HepG2 (cell line): ENCODE results near the gene RBM22. TPM values are rescaled to one million over a fixed set of nuclear protein-coding genes. Genes with fewer than 3 reads are reported as not detected.
A peak's percentile ranks its signal among the peaks of the same experiment; 100 is the strongest.

Experiments used
- CBFB ChIP-seq: sonication (generic); formaldehyde crosslinking; IDR thresholded peaks from 2 replicates; pipeline ENCODE4 v1.4.0; 2020; ENCODE audit warnings: missing genetic modification reagents
- CCAR2 ChIP-seq: fragments of 200-400 bp; formaldehyde crosslinking; optimal IDR thresholded peaks from 2 replicates; pipeline ENCODE3; 2018; ENCODE audit warnings: low read depth, mild to moderate bottlenecking, low read length, moderate library complexity
- CEBPG ChIP-seq: IDR thresholded peaks from 2 replicates; pipeline ENCODE4 v1.6.1; 2016
- CHCHD3 ChIP-seq: sonication (generic); formaldehyde crosslinking; IDR thresholded peaks from 2 replicates; pipeline ENCODE4 v1.8.0; 2022; ENCODE audit warnings: mild to moderate bottlenecking, missing genetic modification reagents, moderate library complexity
- GABPA ChIP-seq, 2 experiments: IDR thresholded peaks; 2 replicates each; pipeline ENCODE4 v1.6.1; 2011 to 2016; ENCODE audit warnings: low read depth in 2 of 2, low read length in 1 of 2, missing biosample characterization in 1 of 2, missing genetic modification characterization in 1 of 2
- HOXA3 ChIP-seq: sonication (generic); formaldehyde crosslinking; IDR thresholded peaks from 2 replicates; pipeline ENCODE4 v1.5.0; 2020; ENCODE audit warnings: missing genetic modification reagents
- MLLT10 ChIP-seq: sonication (generic); formaldehyde crosslinking; IDR thresholded peaks from 2 replicates; pipeline ENCODE4 v1.4.0; 2020; ENCODE audit warnings: missing genetic modification reagents
- NAIF1 ChIP-seq: sonication (generic); formaldehyde crosslinking; IDR thresholded peaks from 2 replicates; pipeline ENCODE4 v1.5.0; 2020; ENCODE audit warnings: mild to moderate bottlenecking, missing genetic modification reagents, borderline replicate concordance
- PAX8 ChIP-seq: sonication (generic); formaldehyde crosslinking; IDR thresholded peaks from 2 replicates; pipeline ENCODE4 v1.8.0; 2022; ENCODE audit warnings: mild to moderate bottlenecking, missing genetic modification reagents, borderline replicate concordance
- PAXIP1 ChIP-seq: sonication (generic); formaldehyde crosslinking; conservative IDR thresholded peaks from 2 replicates; pipeline ENCODE4 v1.4.0; 2020; ENCODE audit warnings: mild to moderate bottlenecking, missing genetic modification reagents, moderate library complexity
- PHF5A ChIP-seq: IDR thresholded peaks from one replicate; pipeline ENCODE4 v1.6.1; 2018; ENCODE audit warnings: low read depth, missing genetic modification reagents; ENCODE audit not compliant: unreplicated experiment
- POGZ ChIP-seq: sonication (generic); formaldehyde crosslinking; IDR thresholded peaks from 2 replicates; pipeline ENCODE4 v1.4.0; 2020; ENCODE audit warnings: mild to moderate bottlenecking, missing genetic modification reagents
- SRSF1 ChIP-seq: fragments of 200-400 bp; formaldehyde crosslinking; optimal IDR thresholded peaks from 2 replicates; pipeline ENCODE3; 2017; ENCODE audit warnings: mild to moderate bottlenecking, low read depth, low read length, moderate library complexity
- WIZ ChIP-seq: sonication (generic); formaldehyde crosslinking; IDR thresholded peaks from 2 replicates; pipeline ENCODE4 v1.5.1; 2020; ENCODE audit warnings: mild to moderate bottlenecking, missing genetic modification reagents
- ZBTB26 ChIP-seq: IDR thresholded peaks from 2 replicates; pipeline ENCODE4 v1.6.1; 2016; ENCODE audit warnings: missing compliant biosample characterization, missing genetic modification reagents, borderline replicate concordance
- ZBTB37 ChIP-seq: sonication (generic); formaldehyde crosslinking; IDR thresholded peaks from 2 replicates; pipeline ENCODE4 v1.4.0; 2020; ENCODE audit warnings: mild to moderate bottlenecking, missing genetic modification reagents
- ZBTB38 ChIP-seq: sonication (generic); formaldehyde crosslinking; IDR thresholded peaks from 2 replicates; pipeline ENCODE4 v1.5.1; 2020; ENCODE audit warnings: mild to moderate bottlenecking, missing genetic modification reagents
- ZKSCAN8 ChIP-seq: IDR thresholded peaks from 2 replicates; pipeline ENCODE4 v1.6.1; 2016; ENCODE audit warnings: borderline replicate concordance, missing genetic modification reagents, missing compliant biosample characterization
- ZNF121 ChIP-seq: sonication (generic); formaldehyde crosslinking; IDR thresholded peaks from 2 replicates; pipeline ENCODE4 v1.5.0; 2020; ENCODE audit warnings: mild to moderate bottlenecking, missing genetic modification reagents
- ZNF546 ChIP-seq: sonication (generic); formaldehyde crosslinking; conservative IDR thresholded peaks from 2 replicates; pipeline ENCODE4 v1.8.1; 2023; ENCODE audit warnings: mild to moderate bottlenecking, missing genetic modification reagents
- ZNF652 ChIP-seq: IDR thresholded peaks from 2 replicates; pipeline ENCODE4 v1.6.1; 2016; ENCODE audit warnings: low read depth, borderline replicate concordance
- ZNF891 ChIP-seq: sonication (generic); formaldehyde crosslinking; IDR thresholded peaks from 2 replicates; pipeline ENCODE4 v1.5.0; 2020; ENCODE audit warnings: mild to moderate bottlenecking, missing genetic modification reagents
- polyA plus RNA-seq, 8 experiments: library from polyadenylated mRNA; depleted of rRNA in 3 of 8; stranded (reverse) in 7 of 8; unstranded in 1 of 8; fragments of >200 nt; fragmentation: Illumina TruSeq in 4 of 8; extraction: Trizol in 4 of 8; gene quantifications; 2 replicates each; pipeline versions ENCODE4 v1.2.1 to v1.2.3, GENCODE V29; 2011 to 2016; ENCODE audit warnings: low read depth in 4 of 8, missing spikeins in 1 of 8, mixed read lengths in 1 of 8; ENCODE audit not compliant: insufficient read depth in 1 of 8
- total RNA-seq, 5 experiments: library from RNA; depleted of rRNA; stranded (reverse); fragments of >200 nt; fragmentation: Illumina TruSeq; extraction: Trizol; gene quantifications; 2 replicates each; pipeline ENCODE4 v1.2.3, GENCODE V29; 2016; ENCODE audit warnings: low read depth in 1 of 5

RBM22 gene
- total and polyA plus RNA-seq, 2 of the 13 experiments (the other 11 are each of a cell fraction or from before 2014, with no cell fraction given): 28.3 to 35.0 TPM

- TF ChIP-seq ZBTB37 (CRISPR knock-in tag) (no peak), POGZ (peak; percentile 88), CCAR2 (no peak), NAIF1 (CRISPR knock-in tag) (no peak), PAX8 (CRISPR knock-in tag) (no peak), ZBTB38 (CRISPR knock-in tag) (peak; percentile 63; the same call in 1 of the 2 replicates), ZNF891 (CRISPR knock-in tag) (peak; percentile 89), ZNF121 (CRISPR knock-in tag) (no peak), HOXA3 (CRISPR knock-in tag) (peak; percentile 92), CHCHD3 (CRISPR knock-in tag) (0 out of 2 replicates have a peak, but pooled peaks have one; percentile 76), ZBTB26 (peak; percentile 13; the same call in 1 of the 2 replicates), ZNF546 (CRISPR knock-in tag) (no peak), PAXIP1 (no peak; the same call in 1 of the 2 replicates), ZNF652 (CRISPR knock-in tag) (no peak), ZKSCAN8 (CRISPR knock-in tag) (no peak), SRSF1 (peak; percentile 53), MLLT10 (CRISPR knock-in tag) (no peak), PHF5A (no peak), GABPA (IDR thresholded peaks at IDR 0.05; ENCODE audit: low read depth, low read length) (peak; percentile 68), GABPA (CRISPR knock-in tag; IDR thresholded peaks at IDR 0.05; ENCODE audit: low read depth) (peak; percentile 92), CBFB (peak; percentile 23; the same call in 1 of the 2 replicates), CEBPG (CRISPR knock-in tag) (peak; percentile 53; the same call in 1 of the 2 replicates), WIZ (CRISPR knock-in tag) (0 out of 2 replicates have a peak, but pooled peaks have one; percentile 4)
Observed at GRCh38 chr5:150700594-150701377, at the start of gene RBM22 (continued).
